ENCODE results near the gene CACFD1.

The CACFD1 gene

DNA sequence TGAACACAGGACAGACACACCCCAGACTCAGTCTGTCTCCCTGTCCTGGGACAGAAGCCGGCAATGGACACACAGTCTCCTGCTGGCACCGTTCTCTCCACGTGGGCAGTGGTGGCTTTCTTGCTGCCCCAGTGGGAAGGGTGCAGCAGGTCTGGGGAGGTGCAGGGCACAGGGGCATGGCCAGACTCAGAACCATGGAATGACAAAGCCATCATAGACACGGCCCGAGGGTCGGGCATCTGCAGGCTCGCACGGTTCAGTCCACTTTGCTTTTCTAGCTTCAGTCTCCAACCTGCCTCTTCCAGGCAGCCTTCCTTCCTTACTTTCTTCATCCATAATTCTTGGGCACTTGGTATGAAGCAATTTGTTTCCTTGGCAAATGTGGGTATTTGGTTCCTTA lies 48.3 kb downstream of the CACFD1 start:
- DNase-seq (ENCODE audit: extremely low spot score), result no peak
- ChIA-PET CTCF (no interaction called here), POLR2A (no interaction called here)
- no peak for TF ChIP-seq CTBP1 (IDR thresholded peaks at IDR 0.05; ENCODE audit: borderline replicate concordance)
- TF ChIP-seq FOXA1 (IDR thresholded peaks at IDR 0.05), result no peak
- TF ChIP-seq ARNT (IDR thresholded peaks at IDR 0.05), result no peak

DNA sequence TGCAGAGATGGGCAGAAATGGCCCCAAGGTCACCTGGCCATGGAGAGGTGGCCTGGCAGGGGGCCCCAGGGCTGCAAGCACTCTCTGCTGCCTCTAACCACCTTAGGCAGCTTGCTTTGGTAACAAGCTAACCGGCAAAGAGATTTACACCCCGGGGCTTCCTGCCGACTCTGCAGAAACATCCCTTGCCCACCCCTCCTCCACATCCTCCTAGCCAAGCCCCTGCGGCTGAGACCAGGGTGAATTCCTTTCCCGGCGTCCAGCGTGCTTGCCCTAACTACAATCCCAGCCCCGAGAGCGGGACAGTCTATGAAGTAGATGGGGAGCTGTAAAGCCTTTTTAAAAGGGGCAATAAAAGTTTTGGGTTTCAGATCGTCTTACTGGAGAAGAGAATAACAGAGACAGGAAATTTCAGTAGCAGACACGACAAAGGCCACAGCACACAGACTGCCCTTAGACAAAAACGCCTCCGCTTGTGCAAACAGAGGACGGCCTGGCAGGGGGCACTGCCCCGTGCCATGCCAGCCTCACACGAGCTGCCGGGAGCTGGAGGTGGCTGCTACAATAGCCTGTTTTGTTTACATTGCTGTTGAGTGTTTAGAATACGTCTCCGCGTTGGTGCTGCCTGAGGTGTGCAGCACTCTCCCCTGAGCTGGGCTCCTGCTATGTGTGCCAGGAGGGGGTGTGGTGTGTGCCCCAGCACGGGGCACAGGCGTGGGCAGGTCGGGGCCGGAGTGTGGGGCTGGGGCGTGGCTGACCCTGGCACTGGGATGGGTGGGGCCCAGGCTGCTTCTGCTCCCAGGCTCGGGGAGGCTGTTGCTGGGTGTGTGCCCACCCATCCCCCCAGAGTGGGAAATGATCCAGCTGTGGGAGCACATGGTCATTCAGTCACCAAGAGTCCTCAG lies 49.7 kb downstream of the CACFD1 start:
- ChIA-PET POLR2A (interaction anchor here (1.0 kb wide), 1 partner anchor 20 kb away, joined by 4 read pairs; no protein-coding TSS in a partner anchor), CTCF (interaction anchor here (0.6 to 0.7 kb wide), 2 partner anchors 14 to 22 kb away, joined by 3 to 4 read pairs; no protein-coding TSS in a partner anchor)
- DNase-seq (ENCODE audit: extremely low spot score), result peak; percentile 75
- TF ChIP-seq, protein P1, sequence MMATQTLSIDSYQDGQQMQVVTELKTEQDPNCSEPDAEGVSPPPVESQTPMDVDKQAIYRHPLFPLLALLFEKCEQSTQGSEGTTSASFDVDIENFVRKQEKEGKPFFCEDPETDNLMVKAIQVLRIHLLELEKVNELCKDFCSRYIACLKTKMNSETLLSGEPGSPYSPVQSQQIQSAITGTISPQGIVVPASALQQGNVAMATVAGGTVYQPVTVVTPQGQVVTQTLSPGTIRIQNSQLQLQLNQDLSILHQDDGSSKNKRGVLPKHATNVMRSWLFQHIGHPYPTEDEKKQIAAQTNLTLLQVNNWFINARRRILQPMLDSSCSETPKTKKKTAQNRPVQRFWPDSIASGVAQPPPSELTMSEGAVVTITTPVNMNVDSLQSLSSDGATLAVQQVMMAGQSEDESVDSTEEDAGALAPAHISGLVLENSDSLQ (IDR thresholded peaks at IDR 0.05), result no peak
- TF ChIP-seq ARNT (IDR thresholded peaks at IDR 0.05) (no peak), TARDBP (IDR thresholded peaks at IDR 0.05) (no peak), SUZ12 (IDR thresholded peaks at IDR 0.05) (no peak), ELF4 (IDR thresholded peaks at IDR 0.05) (no peak), CTBP1 (IDR thresholded peaks at IDR 0.05; ENCODE audit: borderline replicate concordance) (no peak), L3MBTL2 (conservative IDR thresholded peaks at IDR 0.05) (no peak; the same call in 1 of the 2 replicates), NFRKB (IDR thresholded peaks at IDR 0.05) (no peak), FOXK2 (IDR thresholded peaks at IDR 0.05) (no peak), HDGF (IDR thresholded peaks at IDR 0.05; ENCODE audit: borderline replicate concordance) (no peak), FOXA1 (IDR thresholded peaks at IDR 0.05) (no peak), BHLHE40 (IDR thresholded peaks at IDR 0.05; ENCODE audit: borderline replicate concordance) (no peak), SP1 (IDR thresholded peaks at IDR 0.05) (no peak), FOXM1 (IDR thresholded peaks at IDR 0.05; ENCODE audit: borderline replicate concordance) (no peak), LEF1 (IDR thresholded peaks at IDR 0.05; ENCODE audit: borderline replicate concordance) (no peak)

DNA sequence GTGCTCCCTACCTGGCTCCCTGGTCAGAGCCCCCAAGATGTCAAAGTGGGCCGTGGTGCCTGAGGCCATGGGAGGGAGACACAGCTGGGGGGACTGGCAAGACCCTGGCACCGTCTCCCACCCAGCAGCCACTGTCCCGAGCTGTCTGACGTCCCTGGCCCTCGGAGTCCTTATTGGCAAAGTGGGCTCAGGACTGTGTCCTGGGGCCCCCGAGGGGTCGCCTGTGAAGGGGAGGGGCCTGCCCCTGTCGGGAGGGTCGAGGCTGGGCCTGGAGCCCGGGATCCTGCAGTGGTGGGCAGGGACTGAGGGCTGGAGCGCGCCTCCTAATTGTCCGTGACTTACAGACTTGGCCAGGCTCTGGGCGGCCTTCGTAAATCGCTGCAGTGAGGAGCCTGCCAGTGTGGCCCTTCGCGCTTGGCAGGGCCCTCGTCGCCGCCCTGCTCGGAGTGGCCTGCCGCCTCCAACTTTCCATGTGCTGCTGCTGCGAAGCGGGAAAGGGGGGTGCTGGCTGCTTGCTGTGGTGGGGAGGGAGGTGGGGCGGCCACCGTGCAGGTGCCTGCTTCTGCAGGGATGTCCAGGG lies 51.2 kb downstream of the CACFD1 start:
- POLR2A ChIA-PET, result no interaction called here
- TF ChIP-seq CTBP1 (IDR thresholded peaks at IDR 0.05; ENCODE audit: borderline replicate concordance), result no peak
- no peak for TF ChIP-seq ZNF384 (IDR thresholded peaks at IDR 0.05)
- TF ChIP-seq ARNT (IDR thresholded peaks at IDR 0.05), result no peak
- TF ChIP-seq TARDBP (IDR thresholded peaks at IDR 0.05), result no peak
- TF ChIP-seq FOXA1 (IDR thresholded peaks at IDR 0.05), result no peak
- TF ChIP-seq ELF4 (IDR thresholded peaks at IDR 0.05), result no peak
- no peak for TF ChIP-seq FOXM1 (IDR thresholded peaks at IDR 0.05; ENCODE audit: borderline replicate concordance)
- no peak for TF ChIP-seq HDGF (IDR thresholded peaks at IDR 0.05; ENCODE audit: borderline replicate concordance)
- CTCF ChIA-PET, result no interaction called here
- no peak for DNase-seq (ENCODE audit: extremely low spot score)

DNA sequence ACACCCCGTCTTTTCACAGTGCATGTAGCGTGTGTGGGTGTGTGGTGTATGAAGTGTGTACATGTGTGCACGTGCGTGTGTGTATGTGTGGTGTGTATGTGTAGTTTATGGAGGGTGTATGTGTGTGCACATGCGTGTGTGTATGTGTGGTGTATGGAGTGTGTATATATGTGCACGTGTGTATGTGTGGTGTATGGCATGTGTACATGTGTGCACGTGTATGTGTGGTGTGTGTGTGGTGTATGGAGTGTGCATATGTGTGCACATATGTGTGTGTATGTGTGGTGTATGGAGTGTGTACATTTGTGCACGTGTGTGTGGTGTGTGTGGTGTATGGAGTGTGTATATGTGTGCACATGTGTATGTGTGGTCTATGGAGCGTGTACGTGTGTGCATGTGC lies 51.8 kb downstream of the CACFD1 start:
- TF ChIP-seq FOXA1 (IDR thresholded peaks at IDR 0.05) (no peak), ELF4 (IDR thresholded peaks at IDR 0.05) (no peak), CTBP1 (IDR thresholded peaks at IDR 0.05; ENCODE audit: borderline replicate concordance) (no peak), FOXM1 (IDR thresholded peaks at IDR 0.05; ENCODE audit: borderline replicate concordance) (no peak), L3MBTL2 (conservative IDR thresholded peaks at IDR 0.05) (no peak), SP1 (IDR thresholded peaks at IDR 0.05) (no peak), TARDBP (IDR thresholded peaks at IDR 0.05) (no peak), SUZ12 (IDR thresholded peaks at IDR 0.05) (no peak), ARNT (IDR thresholded peaks at IDR 0.05) (no peak), NFRKB (IDR thresholded peaks at IDR 0.05) (no peak), FOXK2 (IDR thresholded peaks at IDR 0.05) (no peak), LEF1 (IDR thresholded peaks at IDR 0.05; ENCODE audit: borderline replicate concordance) (no peak), BHLHE40 (IDR thresholded peaks at IDR 0.05; ENCODE audit: borderline replicate concordance) (no peak), ZNF384 (IDR thresholded peaks at IDR 0.05) (no peak), HDGF (IDR thresholded peaks at IDR 0.05; ENCODE audit: borderline replicate concordance) (no peak)
- TF ChIP-seq, protein P1 (IDR thresholded peaks at IDR 0.05), result no peak
- POLR2A ChIA-PET, result no interaction called here
- no peak for DNase-seq (ENCODE audit: extremely low spot score)
- CTCF ChIA-PET, result no interaction called here

DNA sequence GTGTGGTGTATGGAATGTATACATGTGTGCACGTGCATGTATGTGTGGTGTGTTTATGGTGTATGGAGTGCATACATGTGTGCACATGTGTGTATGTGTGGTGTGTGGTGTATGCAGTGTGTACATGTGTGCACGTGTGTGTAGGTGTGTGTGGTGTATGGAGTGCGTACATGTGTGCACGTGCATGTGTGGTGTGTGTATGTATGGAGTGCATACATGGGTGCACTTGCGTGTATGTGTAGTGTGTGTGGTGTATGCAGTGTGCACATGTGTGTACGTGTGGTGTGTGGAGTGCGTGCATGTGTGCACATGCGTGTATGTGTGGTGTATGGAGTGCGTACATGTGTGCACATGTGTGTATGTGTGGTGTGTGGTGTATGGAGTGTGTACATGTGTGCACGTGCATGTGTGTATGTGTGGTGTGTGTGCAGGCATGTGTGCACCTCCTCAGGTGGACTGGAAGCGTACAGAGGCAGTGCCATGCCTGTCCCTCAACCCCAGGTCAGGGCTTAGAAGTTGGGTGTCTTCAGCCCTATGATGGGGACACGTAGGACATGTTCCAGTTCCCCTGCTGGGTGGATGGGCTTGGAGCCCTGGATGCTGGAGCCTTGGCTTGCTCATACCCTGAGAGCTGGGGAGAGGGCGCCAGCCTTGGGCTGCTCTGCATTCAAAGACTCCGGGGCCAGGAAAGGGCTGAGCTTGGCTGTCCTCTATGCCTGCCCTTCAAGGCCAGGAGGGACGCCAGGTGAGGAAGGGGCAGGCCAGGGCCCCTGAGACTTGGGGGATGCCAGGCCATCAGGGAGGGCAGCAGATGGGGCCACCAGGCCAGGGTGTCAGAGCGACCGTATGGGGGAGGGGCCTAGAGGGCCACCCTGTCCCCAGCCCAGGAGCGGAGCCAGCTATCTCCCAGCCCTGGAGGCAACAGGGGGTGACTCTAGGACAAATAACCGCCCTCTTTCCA lies 52.8 kb downstream of the CACFD1 start:
- ChIA-PET POLR2A (no interaction called here), CTCF (no interaction called here)
- no peak for TF ChIP-seq BHLHE40 (IDR thresholded peaks at IDR 0.05; ENCODE audit: borderline replicate concordance)
- no peak for TF ChIP-seq HDGF (IDR thresholded peaks at IDR 0.05; ENCODE audit: borderline replicate concordance)
- no peak for TF ChIP-seq FOXK2 (IDR thresholded peaks at IDR 0.05)
- no peak for TF ChIP-seq CTBP1 (IDR thresholded peaks at IDR 0.05; ENCODE audit: borderline replicate concordance)
- TF ChIP-seq FOXM1 (IDR thresholded peaks at IDR 0.05; ENCODE audit: borderline replicate concordance), result no peak
- no peak for TF ChIP-seq ELF4 (IDR thresholded peaks at IDR 0.05)
- TF ChIP-seq SP1 (IDR thresholded peaks at IDR 0.05), result no peak
- no peak for TF ChIP-seq ZNF384 (IDR thresholded peaks at IDR 0.05)
- TF ChIP-seq L3MBTL2 (conservative IDR thresholded peaks at IDR 0.05), result no peak
- TF ChIP-seq SUZ12 (IDR thresholded peaks at IDR 0.05), result no peak
- no peak for TF ChIP-seq FOXA1 (IDR thresholded peaks at IDR 0.05)
- no peak for TF ChIP-seq NFRKB (IDR thresholded peaks at IDR 0.05)
- TF ChIP-seq TARDBP (IDR thresholded peaks at IDR 0.05), result no peak
- TF ChIP-seq, protein P1 (IDR thresholded peaks at IDR 0.05), result no peak
- TF ChIP-seq LEF1 (IDR thresholded peaks at IDR 0.05; ENCODE audit: borderline replicate concordance), result no peak
- TF ChIP-seq ARNT (IDR thresholded peaks at IDR 0.05), result no peak
- DNase-seq (ENCODE audit: extremely low spot score), result no peak

Measured in HEK293T (cell line).